ENCODE data around the gene TAF1A. TPM values are rescaled to one million over a fixed set of nuclear protein-coding genes. Genes with fewer than 3 reads are reported as not detected.

The TAF1A gene
- polyA plus RNA-seq, 1 experiment = 7.3 TPM

DNA sequence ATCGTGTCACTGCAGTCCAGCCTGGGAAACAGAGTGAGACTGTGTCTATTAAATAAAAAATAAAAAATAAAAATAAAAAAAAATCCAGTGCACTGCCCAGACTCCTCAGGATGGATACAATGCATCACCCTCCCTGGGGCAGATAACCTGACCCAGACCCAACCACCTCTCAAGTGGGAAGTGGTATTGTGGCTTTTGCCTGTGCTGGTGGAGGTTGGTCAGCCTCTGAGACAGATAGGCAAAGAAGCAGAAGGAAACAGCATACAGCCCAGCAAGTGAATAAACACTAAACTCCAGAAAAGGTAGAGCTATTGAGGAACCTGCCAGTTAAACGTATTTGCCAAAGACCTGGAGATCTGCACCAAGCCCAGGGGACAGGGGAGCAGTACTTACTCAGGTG is 63.8 kb downstream of the TAF1A start:
- DNase-seq (ENCODE audit: low read depth, low spot score) = no peak
- CTCF ChIA-PET = no interaction called here
- no peak overlapping the region for H3K27ac ChIP-seq (ENCODE audit: low read depth, low read length)
- no peak overlapping the region for H3K4me3 ChIP-seq (ENCODE audit: low read depth, low read length)
- H3K9me3 ChIP-seq (ENCODE audit: control insufficient read depth, insufficient read depth, low read length) = no peaks in the 10 kb centered on the region
- H3K27me3 ChIP-seq (ENCODE audit: control insufficient read depth, insufficient read depth, low read length) = peaks cover 12% of the 10 kb centered on the region
- POLR2A ChIA-PET = no interaction called here
- TF ChIP-seq, protein P1, sequence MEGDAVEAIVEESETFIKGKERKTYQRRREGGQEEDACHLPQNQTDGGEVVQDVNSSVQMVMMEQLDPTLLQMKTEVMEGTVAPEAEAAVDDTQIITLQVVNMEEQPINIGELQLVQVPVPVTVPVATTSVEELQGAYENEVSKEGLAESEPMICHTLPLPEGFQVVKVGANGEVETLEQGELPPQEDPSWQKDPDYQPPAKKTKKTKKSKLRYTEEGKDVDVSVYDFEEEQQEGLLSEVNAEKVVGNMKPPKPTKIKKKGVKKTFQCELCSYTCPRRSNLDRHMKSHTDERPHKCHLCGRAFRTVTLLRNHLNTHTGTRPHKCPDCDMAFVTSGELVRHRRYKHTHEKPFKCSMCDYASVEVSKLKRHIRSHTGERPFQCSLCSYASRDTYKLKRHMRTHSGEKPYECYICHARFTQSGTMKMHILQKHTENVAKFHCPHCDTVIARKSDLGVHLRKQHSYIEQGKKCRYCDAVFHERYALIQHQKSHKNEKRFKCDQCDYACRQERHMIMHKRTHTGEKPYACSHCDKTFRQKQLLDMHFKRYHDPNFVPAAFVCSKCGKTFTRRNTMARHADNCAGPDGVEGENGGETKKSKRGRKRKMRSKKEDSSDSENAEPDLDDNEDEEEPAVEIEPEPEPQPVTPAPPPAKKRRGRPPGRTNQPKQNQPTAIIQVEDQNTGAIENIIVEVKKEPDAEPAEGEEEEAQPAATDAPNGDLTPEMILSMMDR (IDR thresholded peaks at IDR 0.05; ENCODE audit: low read depth, low read length) = no peak

GRCh38 chr1:222523852-222524251 is 65.9 kb downstream of the TAF1A start:
- Histone ChIP-seq H3K4me3 (ENCODE audit: low read depth, low read length) (no peak overlapping the region), H3K9me3 (ENCODE audit: control insufficient read depth, insufficient read depth, low read length) (no peaks in the 10 kb centered on the region), H3K27ac (ENCODE audit: low read depth, low read length) (no peak overlapping the region), H3K27me3 (ENCODE audit: control insufficient read depth, insufficient read depth, low read length) (peaks cover 5% of the 10 kb centered on the region)
- ChIA-PET POLR2A (no interaction called here), CTCF (no interaction called here)
- TF ChIP-seq, protein P1 (IDR thresholded peaks at IDR 0.05; ENCODE audit: low read depth, low read length) = no peak
- no peak for DNase-seq (ENCODE audit: low read depth, low spot score)

DNA sequence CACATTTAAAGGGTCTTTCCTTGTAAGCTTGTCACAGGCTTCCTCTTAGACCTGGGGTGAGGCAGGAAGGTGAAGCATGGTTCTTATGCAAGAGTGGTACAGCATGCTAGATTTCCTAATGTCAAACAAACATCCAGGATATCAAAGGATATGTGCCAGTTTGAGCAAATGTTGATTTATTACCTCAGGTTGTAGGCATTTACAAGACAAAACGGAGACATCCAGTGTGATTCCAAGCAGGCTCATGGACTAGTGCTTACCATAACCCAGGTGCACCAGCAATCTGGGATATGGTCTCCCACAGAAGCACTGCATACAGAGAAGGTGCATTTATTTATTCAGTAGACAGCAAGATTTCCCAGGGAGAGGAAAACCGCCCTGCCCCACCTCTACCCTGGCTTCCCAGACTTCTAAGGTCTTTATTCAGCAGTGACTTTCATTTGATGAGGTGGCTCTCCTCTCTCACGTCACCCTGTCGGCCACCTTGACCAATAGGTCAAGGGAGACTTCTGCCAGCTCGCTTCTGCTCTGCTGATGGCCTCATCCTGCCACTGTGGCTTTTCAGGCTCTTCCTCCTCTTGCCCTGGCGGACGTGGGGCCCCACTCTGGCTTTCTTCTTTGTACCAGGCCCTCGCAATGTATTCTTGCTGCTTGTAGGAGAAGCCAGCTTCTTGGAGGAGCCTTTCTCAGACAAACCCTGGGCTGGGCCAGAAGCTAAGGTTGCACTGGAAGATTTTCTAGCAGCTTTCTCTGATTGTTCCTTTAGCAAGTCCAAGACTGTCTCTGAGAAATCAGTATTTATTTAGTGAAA is 67.4 kb downstream of the TAF1A start:
- no peak for DNase-seq (ENCODE audit: low read depth, low spot score)
- H3K27ac ChIP-seq (ENCODE audit: low read depth, low read length) = no peak overlapping the region
- H3K27me3 ChIP-seq (ENCODE audit: control insufficient read depth, insufficient read depth, low read length) = peaks cover 5% of the 10 kb centered on the region
- TF ChIP-seq, protein P1 (IDR thresholded peaks at IDR 0.05; ENCODE audit: low read depth, low read length) = no peak
- POLR2A ChIA-PET = no interaction called here
- no peaks in the 10 kb centered on the region for H3K9me3 ChIP-seq (ENCODE audit: control insufficient read depth, insufficient read depth, low read length)
- CTCF ChIA-PET = no interaction called here
- no peak overlapping the region for H3K4me3 ChIP-seq (ENCODE audit: low read depth, low read length)

DNA sequence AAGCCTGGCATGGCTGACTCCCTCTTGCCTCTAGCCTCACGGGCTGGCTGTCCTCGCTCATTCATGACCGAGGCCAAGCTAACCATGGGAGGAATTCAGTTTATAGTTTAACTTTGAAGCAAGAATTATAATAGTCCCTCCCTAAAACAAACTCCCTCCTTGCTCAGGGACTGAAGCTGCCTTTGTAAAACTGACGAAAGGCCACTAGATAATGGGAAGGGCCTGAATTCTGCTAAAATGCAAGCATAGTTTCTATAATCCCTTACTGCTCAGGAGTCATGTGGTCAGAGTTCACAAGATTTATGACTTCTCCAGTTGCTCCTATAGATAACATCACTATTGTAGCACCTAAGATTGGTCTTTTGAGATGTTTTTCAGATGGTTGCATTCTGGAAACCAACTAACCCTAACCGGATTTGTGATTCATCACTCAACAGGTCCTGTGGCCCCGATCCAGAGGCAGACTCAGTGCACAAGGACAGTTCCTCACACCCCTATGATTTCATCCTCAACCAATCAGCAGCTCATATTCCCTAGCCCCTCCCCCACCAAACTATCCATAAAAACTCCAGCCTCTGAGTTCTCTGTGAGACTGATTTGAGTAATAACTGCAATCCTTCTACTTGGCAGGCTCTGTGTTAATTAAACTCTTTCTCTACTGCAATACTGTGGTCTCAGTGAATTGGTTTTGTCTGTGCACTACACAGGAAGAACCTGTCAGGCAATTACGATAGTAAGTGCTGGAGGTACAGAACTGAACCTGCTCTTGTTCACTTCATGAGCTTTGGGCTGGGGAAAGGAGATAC is 68.2 kb downstream of the TAF1A start:
- Histone ChIP-seq H3K4me3 (ENCODE audit: low read depth, low read length) (no peak overlapping the region), H3K9me3 (ENCODE audit: control insufficient read depth, insufficient read depth, low read length) (no peaks in the 10 kb centered on the region), H3K27me3 (ENCODE audit: control insufficient read depth, insufficient read depth, low read length) (peaks cover 5% of the 10 kb centered on the region), H3K27ac (ENCODE audit: low read depth, low read length) (no peak overlapping the region)
- CTCF ChIA-PET = no interaction called here
- no peak for DNase-seq (ENCODE audit: low read depth, low spot score)
- POLR2A ChIA-PET = no interaction called here
- TF ChIP-seq, protein P1 (IDR thresholded peaks at IDR 0.05; ENCODE audit: low read depth, low read length) = no peak

Other genes starting within 250 kb of the TAF1A start
- 0.04 and 0.30 TPM in 2 replicates for gene HHIPL2, start 41.8 kb downstream of the TAF1A start, polyA plus RNA-seq (2011; rRNA removed)
- 47.2 and 53.6 TPM in 2 replicates for gene MIA3, start 28.2 kb upstream of the TAF1A start, polyA plus RNA-seq (2011; rRNA removed)
- 81.5 and 112 TPM in 2 replicates for gene AIDA, start 122.6 kb upstream of the TAF1A start, polyA plus RNA-seq (2011; rRNA removed)
- gene BROX, start 122.6 kb upstream of the TAF1A start, polyA plus RNA-seq (2011; rRNA removed) = 8.6 and 9.0 TPM in 2 replicates
- gene FAM177B, start 147.3 kb upstream of the TAF1A start, polyA plus RNA-seq (2011; rRNA removed) = not detected in 2 replicates
- 5.3 and 6.2 TPM in 2 replicates for gene DISP1, start 225.1 kb upstream of the TAF1A start, polyA plus RNA-seq (2011; rRNA removed)

All from AG04450 (cell line).